DND-41 (cell line): Measurements from ENCODE around the gene CRISPLD2.

Experiments
- ATAC-seq: fragments of 200-7000 bp; cut with Tn5 transposase; 3 replicates; pipeline ENCODE4 v1.9.1; 2021; ENCODE audit warnings: low read depth; ENCODE audit not compliant: insufficient read depth
- DNase-seq: peaks from one replicate; pipeline ENCODE4 v3.0.0-alpha.2; 2020
- H2AFZ ChIP-seq: 2 replicates; pipeline ENCODE4 v1.6.0; 2012; ENCODE audit warnings: low read depth, low read length
- H3K27ac ChIP-seq: 2 replicates; pipeline ENCODE4 v1.5.1; 2012; ENCODE audit warnings: low read length, inconsistent platforms
- H3K27me3 ChIP-seq: fragments of 200-600 bp; sonication (generic); 2 replicates; pipeline ENCODE4 v1.6.0; 2012; ENCODE audit warnings: low read length, mild to moderate bottlenecking, inconsistent platforms; ENCODE audit not compliant: insufficient read depth, poor library complexity
- H3K36me3 ChIP-seq: 2 replicates; pipeline ENCODE4 v1.5.1; 2012; ENCODE audit warnings: low read length, inconsistent platforms; ENCODE audit not compliant: insufficient read depth
- H3K4me1 ChIP-seq: 2 replicates; pipeline ENCODE4 v1.5.1; 2012; ENCODE audit warnings: mild to moderate bottlenecking, low read length; ENCODE audit not compliant: insufficient read depth
- H3K4me2 ChIP-seq: 2 replicates; pipeline ENCODE4 v1.6.0; 2012; ENCODE audit warnings: mild to moderate bottlenecking, moderate library complexity, low read length, inconsistent platforms; ENCODE audit not compliant: insufficient read depth
- H3K4me3 ChIP-seq, 2 experiments: fragments of 200-600 bp in 1 of 2; shearing (Covaris generic) in 1 of 2; 2 replicates each; pipeline ENCODE4 v1.5.1; 2012 to 2016; ENCODE audit warnings: inconsistent platforms in 2 of 2, low read length in 2 of 2, mild to moderate bottlenecking in 2 of 2, low read depth in 1 of 2, moderate library complexity in 1 of 2
- H3K79me2 ChIP-seq: 2 replicates; pipeline ENCODE4 v1.6.0; 2012; ENCODE audit warnings: low read length, inconsistent platforms; ENCODE audit not compliant: insufficient read depth
- H3K9ac ChIP-seq: 2 replicates; pipeline ENCODE4 v1.6.0; 2012; ENCODE audit warnings: low read depth, mild to moderate bottlenecking, inconsistent platforms, low read length, moderate library complexity
- H3K9me3 ChIP-seq: 2 replicates; pipeline ENCODE4 v1.5.1; 2012; ENCODE audit warnings: low read length, moderate library complexity, mild to moderate bottlenecking, inconsistent platforms; ENCODE audit not compliant: insufficient read depth, severe bottlenecking
- H4K20me1 ChIP-seq: 2 replicates; pipeline ENCODE4 v1.6.0; 2012; ENCODE audit warnings: low read length; ENCODE audit not compliant: insufficient read depth
- CTCF ChIP-seq: IDR thresholded peaks from 2 replicates; pipeline ENCODE4 v1.5.1; 2012; ENCODE audit warnings: borderline replicate concordance, low read length, moderate library complexity, mild to moderate bottlenecking; ENCODE audit not compliant: poor library complexity, severe bottlenecking; ENCODE audit errors: extremely low read depth
- EZH2 ChIP-seq: IDR thresholded peaks from 3 replicates; pipeline ENCODE4 v1.6.1; 2012; ENCODE audit warnings: borderline replicate concordance, low read depth, mild to moderate bottlenecking, moderate library complexity, low read length, inconsistent platforms; ENCODE audit not compliant: severe bottlenecking

The CRISPLD2 gene

DNA sequence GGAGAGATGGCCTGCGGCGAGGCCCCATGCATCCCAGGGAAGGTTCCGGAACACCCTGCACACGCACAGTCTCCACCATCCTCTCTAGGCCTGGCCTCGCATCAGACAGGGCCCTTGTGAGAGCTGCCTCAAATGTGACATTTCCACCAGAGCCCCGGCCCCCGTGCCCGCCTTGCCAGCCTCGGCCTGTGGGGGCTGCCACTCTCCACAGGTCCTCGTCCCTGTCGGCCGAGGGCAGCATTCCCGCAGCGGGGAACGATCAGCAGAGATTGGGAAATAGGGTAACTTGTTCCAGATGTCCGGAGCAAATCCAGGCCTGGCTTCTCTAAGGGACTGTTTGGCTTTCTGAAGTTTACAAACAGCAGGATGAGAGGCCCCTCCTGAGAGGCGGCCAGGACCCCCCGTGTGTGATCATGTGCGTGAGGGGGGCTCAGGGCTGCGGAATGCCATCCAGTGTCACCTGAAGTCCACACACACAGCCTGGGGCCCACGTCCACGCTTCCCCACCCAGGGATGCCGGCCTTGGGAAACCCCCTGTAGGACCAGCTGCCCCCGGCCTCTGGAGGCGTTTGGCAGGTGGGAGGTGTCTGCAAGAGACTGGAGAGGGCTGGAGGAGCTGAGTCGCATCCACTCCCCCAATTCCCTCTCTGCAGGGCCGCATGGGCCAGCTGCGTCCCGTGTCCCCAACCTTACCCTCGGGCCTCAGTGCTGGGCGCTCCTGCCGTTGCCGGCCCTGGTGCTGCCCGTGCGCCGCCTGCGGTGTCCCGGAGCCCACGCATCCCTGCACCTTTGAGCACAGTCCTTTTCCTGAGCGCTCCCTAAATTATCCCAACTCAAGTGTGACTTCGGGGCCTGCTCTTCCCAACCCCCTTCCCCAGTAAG, 121.1 kb downstream of the CRISPLD2 start:
- no peak overlapping the region for H3K27ac ChIP-seq
- H2AFZ ChIP-seq, result no peak overlapping the region
- ATAC-seq (no peak), DNase-seq (no peak)
- no peaks in the 10 kb centered on the region for H4K20me1 ChIP-seq
- no peaks in the 10 kb centered on the region for H3K36me3 ChIP-seq
- H3K9me3 ChIP-seq, result no peaks in the 10 kb centered on the region
- no peak overlapping the region for H3K4me3 ChIP-seq
- peaks cover 7% of the 10 kb centered on the region for H3K27me3 ChIP-seq
- no peak for TF ChIP-seq EZH2
- H3K4me2 ChIP-seq, result no peak overlapping the region
- H3K4me1 ChIP-seq, result no peaks in the 10 kb centered on the region
- H3K9ac ChIP-seq, result no peak overlapping the region
- no peaks in the 10 kb centered on the region for H3K79me2 ChIP-seq

DNA sequence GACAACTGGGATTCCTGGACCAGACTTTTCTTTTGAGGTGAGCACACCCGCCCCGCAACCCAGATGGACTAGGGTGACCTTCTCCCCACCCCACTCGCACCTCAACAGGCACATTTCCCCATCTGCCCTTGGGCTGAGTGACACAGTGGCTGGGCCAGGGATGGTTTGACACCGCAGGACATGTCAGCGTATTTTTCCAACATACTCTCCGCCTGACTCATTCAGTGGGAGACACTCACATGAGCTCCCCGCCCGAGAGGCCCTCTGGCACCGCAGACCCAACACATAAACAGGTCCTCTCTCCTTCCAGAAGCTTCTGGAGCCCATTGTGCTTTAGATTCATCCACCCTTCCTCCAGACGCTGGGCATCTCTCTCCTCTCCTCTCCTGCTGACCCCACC, 122.1 kb downstream of the CRISPLD2 start:
- H4K20me1 ChIP-seq, result no peaks in the 10 kb centered on the region
- no peak for DNase-seq
- H3K27ac ChIP-seq, result no peak overlapping the region
- H3K4me3 ChIP-seq, result no peak overlapping the region
- H3K9ac ChIP-seq, result no peak overlapping the region
- no peak for ATAC-seq
- H3K4me2 ChIP-seq, result no peak overlapping the region
- peaks cover 7% of the 10 kb centered on the region for H3K27me3 ChIP-seq
- H3K4me1 ChIP-seq, result no peaks in the 10 kb centered on the region
- no peaks in the 10 kb centered on the region for H3K79me2 ChIP-seq
- TF ChIP-seq EZH2 (no peak), CTCF (no peak)
- H3K9me3 ChIP-seq, result no peaks in the 10 kb centered on the region
- H2AFZ ChIP-seq, result no peak overlapping the region
- no peaks in the 10 kb centered on the region for H3K36me3 ChIP-seq

DNA sequence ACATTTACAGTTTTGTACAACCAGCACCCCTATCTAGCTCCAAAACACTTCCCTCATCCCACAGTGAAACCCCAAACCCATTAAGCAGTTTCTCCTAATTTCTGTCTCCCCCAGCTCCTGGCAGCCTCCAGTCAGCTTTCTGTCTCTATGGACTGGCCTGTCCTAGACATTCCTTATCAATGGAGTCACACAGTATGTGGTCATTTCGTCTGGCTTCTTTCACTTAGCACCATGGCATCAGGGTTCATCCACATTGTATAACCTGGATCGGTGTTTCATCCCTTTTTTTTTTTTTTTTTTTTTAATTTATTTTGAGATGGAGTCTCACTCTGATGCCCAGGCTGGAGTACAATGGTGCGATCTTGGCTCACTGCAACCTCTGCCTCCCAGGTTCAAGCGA, 123.0 kb downstream of the CRISPLD2 start:
- Histone ChIP-seq H3K9me3 (no peaks in the 10 kb centered on the region), H3K27me3 (peaks cover 7% of the 10 kb centered on the region), H3K4me1 (no peaks in the 10 kb centered on the region), H3K27ac (no peak overlapping the region), H3K4me2 (no peak overlapping the region), H3K79me2 (no peaks in the 10 kb centered on the region), H3K36me3 (no peaks in the 10 kb centered on the region), H3K4me3 (no peak overlapping the region), H2AFZ (no peak overlapping the region), H3K9ac (no peak overlapping the region), H4K20me1 (no peaks in the 10 kb centered on the region)
- TF ChIP-seq EZH2 (no peak), CTCF (no peak)
- DNase-seq (no peak), ATAC-seq (no peak)

DNA sequence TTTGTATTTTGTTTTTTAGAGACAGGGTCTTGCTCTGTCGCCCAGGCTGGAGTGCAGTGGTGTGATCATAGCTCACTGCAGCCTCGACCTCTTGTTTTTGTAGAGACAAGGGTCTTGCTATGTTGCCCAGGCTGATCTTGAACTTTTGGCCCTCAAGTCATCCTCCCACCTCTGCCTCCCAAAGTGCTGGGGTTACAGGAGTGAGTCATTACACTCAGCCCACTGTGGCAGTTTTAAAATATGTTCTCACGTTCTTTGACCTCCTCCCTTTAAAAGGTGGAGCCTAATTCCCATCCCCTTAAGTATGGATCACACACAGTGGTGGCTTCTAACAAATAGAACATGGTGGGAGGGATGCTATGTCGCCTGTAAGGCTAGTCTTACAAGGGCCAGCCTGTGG, 123.8 kb downstream of the CRISPLD2 start:
- no peaks in the 10 kb centered on the region for H3K9me3 ChIP-seq
- no peak for ATAC-seq
- H4K20me1 ChIP-seq, result no peaks in the 10 kb centered on the region

More for the DNA sequence above, 123.8 kb downstream of the CRISPLD2 start:
- Histone ChIP-seq H3K9ac (no peak overlapping the region), H3K4me2 (no peak overlapping the region), H3K4me1 (no peaks in the 10 kb centered on the region), H3K4me3 (no peak overlapping the region), H2AFZ (no peak overlapping the region), H3K79me2 (no peaks in the 10 kb centered on the region), H3K36me3 (no peaks in the 10 kb centered on the region), H3K27me3 (peaks cover 7% of the 10 kb centered on the region), H3K27ac (no peak overlapping the region)
- TF ChIP-seq CTCF, result no peak
- TF ChIP-seq EZH2, result no peak
- DNase-seq, result no peak
